D721Med (cell line): Measurements from ENCODE around the gene STXBP5.

Experiments
- DNase-seq: peaks from one replicate; pipeline ENCODE4 v3.0.0; 2011; ENCODE audit warnings: low spot score; ENCODE audit not compliant: insufficient read length
- FAIRE-seq: peaks from 2 replicates; lab custom pipeline; 2011; peaks lifted over from hg19 to GRCh38; lab: Jason Lieb, UNC
- TF ChIP-seq, protein P1 (sequence below): IDR thresholded peaks from 2 replicates; pipeline ENCODE4 v1.5.1; 2012; ENCODE audit warnings: mild to moderate bottlenecking, control low read depth; ENCODE audit not compliant: insufficient read depth; ENCODE audit errors: missing control alignments

STXBP5 gene

DNA sequence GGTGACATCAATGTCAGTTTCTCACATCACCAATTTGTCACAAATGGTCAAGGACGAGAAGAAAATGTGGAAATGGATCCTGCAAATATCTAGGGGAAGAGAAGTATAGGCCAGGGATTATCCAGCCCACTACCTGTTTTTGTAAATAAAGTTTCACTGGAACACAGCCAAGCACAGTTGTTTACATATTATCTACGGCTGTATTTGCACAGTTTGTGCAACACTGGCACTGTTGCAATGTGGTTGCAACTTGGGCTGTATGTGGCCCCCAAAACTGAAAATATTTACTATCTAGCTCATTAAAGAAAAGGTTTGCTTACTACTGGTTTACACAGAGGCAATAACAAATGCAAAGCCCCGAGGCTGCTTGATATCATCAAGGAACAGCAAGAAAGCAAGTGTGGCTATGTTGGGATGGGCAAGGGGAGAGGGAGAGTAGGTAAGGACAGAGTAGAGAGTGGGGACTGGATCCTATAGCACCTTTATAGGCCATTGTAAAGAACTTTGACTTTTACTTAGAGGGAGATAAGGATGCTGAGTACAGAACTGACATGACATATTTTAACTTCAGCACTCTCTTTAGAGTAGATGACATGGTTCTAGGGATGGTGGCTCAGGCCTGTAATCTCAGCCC, 11.8 kb upstream of the STXBP5 start:
- DNase-seq (no peak), FAIRE-seq (no peak)
- TF ChIP-seq, protein P1, sequence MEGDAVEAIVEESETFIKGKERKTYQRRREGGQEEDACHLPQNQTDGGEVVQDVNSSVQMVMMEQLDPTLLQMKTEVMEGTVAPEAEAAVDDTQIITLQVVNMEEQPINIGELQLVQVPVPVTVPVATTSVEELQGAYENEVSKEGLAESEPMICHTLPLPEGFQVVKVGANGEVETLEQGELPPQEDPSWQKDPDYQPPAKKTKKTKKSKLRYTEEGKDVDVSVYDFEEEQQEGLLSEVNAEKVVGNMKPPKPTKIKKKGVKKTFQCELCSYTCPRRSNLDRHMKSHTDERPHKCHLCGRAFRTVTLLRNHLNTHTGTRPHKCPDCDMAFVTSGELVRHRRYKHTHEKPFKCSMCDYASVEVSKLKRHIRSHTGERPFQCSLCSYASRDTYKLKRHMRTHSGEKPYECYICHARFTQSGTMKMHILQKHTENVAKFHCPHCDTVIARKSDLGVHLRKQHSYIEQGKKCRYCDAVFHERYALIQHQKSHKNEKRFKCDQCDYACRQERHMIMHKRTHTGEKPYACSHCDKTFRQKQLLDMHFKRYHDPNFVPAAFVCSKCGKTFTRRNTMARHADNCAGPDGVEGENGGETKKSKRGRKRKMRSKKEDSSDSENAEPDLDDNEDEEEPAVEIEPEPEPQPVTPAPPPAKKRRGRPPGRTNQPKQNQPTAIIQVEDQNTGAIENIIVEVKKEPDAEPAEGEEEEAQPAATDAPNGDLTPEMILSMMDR = no peak

DNA sequence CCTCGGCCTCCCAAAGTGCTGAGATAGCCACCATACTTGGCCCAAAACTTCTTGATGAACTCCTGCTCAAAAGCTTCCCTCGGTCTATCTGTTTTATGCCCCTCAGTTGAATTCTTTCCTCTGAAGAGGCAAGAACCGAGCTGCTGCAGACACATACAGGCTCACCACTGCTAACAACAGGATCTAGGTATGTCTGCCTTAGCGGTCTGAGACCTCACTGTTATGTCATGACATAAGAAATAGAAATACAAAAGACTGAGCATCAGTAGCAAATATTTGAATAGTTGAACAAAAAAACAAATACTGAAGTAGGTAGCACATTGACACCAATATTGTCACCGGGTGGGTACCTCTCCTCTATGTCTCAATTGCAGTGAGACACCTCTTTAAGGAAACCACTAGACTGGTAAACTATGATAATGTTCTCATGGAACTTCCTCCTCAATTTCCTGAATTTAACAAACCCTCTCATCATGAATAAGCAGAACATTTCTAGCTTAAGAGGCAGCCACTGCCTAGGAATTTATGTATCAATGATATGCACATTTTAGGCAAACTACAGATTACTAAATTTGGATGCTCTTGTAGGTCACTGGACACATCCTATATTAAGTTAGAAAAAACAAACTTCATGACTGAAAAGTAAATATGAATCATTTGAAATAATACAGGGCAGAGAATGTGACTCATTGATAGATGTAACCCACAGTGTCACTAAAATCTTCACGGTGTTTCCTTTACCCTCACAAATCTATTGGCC, 9.4 kb upstream of the STXBP5 start:
- TF ChIP-seq, protein P1 = no peak
- no peak for FAIRE-seq
- DNase-seq = no peak

DNA sequence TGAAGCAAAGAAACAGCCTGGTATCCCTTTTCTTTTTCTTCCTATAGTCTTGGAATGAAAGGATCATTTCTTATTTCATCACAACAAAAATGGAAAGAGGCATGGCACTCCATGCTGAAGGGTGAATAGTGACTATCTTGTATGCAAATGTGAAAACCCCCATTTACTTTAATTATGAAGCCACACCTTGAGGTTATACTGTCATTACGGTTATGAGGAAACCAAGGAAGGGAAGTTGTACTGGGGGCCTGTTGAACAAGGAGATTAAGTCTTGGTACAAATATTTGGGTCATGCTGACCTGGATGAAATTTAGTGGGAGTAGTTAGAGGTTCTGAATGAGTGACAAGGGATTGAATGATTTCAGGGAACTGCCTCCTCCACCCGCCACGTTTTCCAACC, 8.7 kb upstream of the STXBP5 start:
- TF ChIP-seq, protein P1 = no peak
- no peak for FAIRE-seq
- no peak for DNase-seq

DNA sequence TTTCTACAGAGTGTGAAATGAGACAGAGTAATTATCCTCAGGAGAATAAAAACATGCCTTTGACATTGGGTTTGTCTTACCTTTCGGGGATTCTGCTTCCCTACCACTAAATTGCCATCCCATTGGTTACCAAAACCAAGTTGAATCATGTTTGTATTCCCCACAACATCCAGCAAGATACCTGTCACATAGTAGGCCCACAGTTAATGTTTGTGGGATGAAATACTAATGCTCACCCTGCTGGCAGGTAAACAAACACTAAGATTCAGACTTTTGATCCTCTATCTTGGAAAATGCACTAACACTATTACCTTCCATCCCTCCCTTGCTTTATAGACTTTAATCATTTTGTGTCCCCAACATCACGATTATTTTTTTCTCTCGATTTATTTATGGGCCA, 8.2 kb upstream of the STXBP5 start:
- no peak for DNase-seq
- FAIRE-seq = no peak

DNA sequence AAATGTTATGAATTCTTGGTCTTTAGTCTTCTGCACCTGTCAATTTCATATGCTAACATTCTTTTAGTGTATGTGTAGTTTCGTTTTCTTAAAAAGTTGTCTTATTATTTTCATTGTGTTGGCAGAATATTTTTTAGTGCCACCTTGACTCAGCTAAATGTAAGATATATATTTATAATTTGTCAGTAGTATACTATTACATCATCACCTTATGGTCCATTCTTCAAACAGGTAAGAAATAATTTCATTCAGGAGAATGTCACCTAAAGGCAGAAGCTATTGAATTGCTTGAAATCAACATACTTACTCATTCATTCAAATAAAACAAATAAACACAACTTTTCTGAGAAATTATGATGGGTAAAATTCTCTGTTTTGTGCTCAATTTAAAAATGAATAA, 3.5 kb upstream of the STXBP5 start:
- TF ChIP-seq, protein P1 = no peak
- DNase-seq (no peak), FAIRE-seq (no peak)

More for the DNA sequence above, 8.2 kb upstream of the STXBP5 start:
- TF ChIP-seq, protein P1 = no peak

DNA sequence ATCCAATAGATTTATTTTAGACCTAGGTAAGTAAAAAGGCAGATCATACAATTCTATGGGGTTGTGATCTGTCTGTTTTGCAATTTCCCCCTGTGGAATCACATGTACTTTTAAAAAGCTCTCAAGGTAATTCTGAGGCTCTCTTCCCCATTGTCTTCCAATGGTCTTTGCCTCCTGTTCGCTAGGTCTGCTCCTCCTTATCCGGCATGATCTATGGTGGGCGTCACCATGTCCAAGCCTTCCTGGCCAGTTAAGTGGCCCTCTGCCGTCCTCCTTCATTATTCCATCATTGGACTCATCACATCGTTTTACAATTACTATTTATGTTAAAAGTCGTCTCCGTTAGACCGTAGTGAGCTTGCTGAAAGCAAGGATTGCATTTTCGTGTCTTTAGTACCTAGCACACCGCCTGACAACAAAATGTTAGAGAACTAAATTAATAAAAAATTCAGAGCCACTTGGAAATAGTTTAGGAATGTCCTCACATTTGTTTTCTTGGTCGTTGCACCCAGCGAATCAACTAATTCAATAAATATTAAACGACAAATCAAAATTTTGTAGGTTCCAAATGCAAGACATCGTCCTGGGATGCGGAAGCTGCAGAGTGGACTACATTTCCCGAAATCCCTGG, 2.2 kb upstream of the STXBP5 start:
- DNase-seq = no peak
- TF ChIP-seq, protein P1 = no peak
- FAIRE-seq = no peak
